GM12873 (cell line): ENCODE results near the gene CABLES1.
A peak's percentile ranks its signal among the peaks of the same experiment; 100 is the strongest.

ENCODE experiments used
- CTCF ChIP-seq: IDR thresholded peaks from 2 replicates; pipeline ENCODE4 v1.5.1; 2012; ENCODE audit warnings: low read depth, mild to moderate bottlenecking, moderate library complexity, low read length, control low read depth; ENCODE audit not compliant: insufficient read depth; ENCODE audit errors: missing control alignments

The CABLES1 gene

GRCh38 chr18:23207191-23207955 lies 72.1 kb downstream of the CABLES1 start:
- peak; percentile 67 for TF ChIP-seq CTCF

- no peak for TF ChIP-seq CTCF
Observed at GRCh38 chr18:23207994-23208393, 72.7 kb downstream of the CABLES1 start.

GRCh38 chr18:23208600-23208999 lies 73.3 kb downstream of the CABLES1 start:
- TF ChIP-seq CTCF, result no peak

- no peak for TF ChIP-seq CTCF
Observed at GRCh38 chr18:23209031-23209430, 73.7 kb downstream of the CABLES1 start.

- no peak for TF ChIP-seq CTCF
Observed at GRCh38 chr18:23209796-23210195, 74.5 kb downstream of the CABLES1 start.

- TF ChIP-seq CTCF, result no peak
Observed at GRCh38 chr18:23210526-23210925, 75.2 kb downstream of the CABLES1 start.

- TF ChIP-seq CTCF, result no peak
Observed at GRCh38 chr18:23211146-23211545, 75.9 kb downstream of the CABLES1 start.
